K562 (cell line): ENCODE data around the gene ARHGAP22. TPM values are rescaled to one million over a fixed set of nuclear protein-coding genes. Genes with fewer than 3 reads are reported as not detected.

Source experiments
- BDP1 ChIP-seq: IDR thresholded peaks from 3 replicates; pipeline ENCODE4 v1.6.1; 2011; ENCODE audit not compliant: insufficient read length, insufficient read depth
- CHAMP1 ChIP-seq: fragments of 450-650 bp; IDR thresholded peaks from 2 replicates; pipeline ENCODE4 v1.6.1; 2016; ENCODE audit warnings: mild to moderate bottlenecking
- CREM ChIP-seq: IDR thresholded peaks from 2 replicates; pipeline ENCODE4 v1.6.1; 2014; ENCODE audit warnings: antibody characterized with exemption, low read depth
- CTCFL ChIP-seq: IDR thresholded peaks from 2 replicates; pipeline ENCODE4 v1.6.1; 2011; ENCODE audit warnings: borderline replicate concordance, low read depth, mild to moderate bottlenecking, moderate library complexity, low read length; ENCODE audit not compliant: insufficient read depth, poor library complexity, severe bottlenecking
- GABPA ChIP-seq: fragments of 200-800 bp; sonication (Bioruptor generic); conservative IDR thresholded peaks from 2 replicates; pipeline ENCODE4 v1.6.1; 2016; ENCODE audit warnings: low read depth, missing genetic modification characterization, missing compliant biosample characterization
- GATA2 ChIP-seq: sonication (generic); formaldehyde crosslinking; IDR thresholded peaks from 2 replicates; pipeline ENCODE4 v1.4.0; 2020; ENCODE audit warnings: mild to moderate bottlenecking, missing genetic modification reagents
- KDM1A ChIP-seq, 2 experiments: fragments of 450-650 bp; IDR thresholded peaks; 2 replicates each; pipeline ENCODE4 v1.6.1; 2016; ENCODE audit warnings: mild to moderate bottlenecking in 2 of 2
- MNT ChIP-seq, 2 experiments: fragments of 450-650 bp; conservative IDR thresholded peaks; 2 replicates each; pipeline ENCODE4 v1.6.1; 2017; ENCODE audit warnings: mild to moderate bottlenecking in 2 of 2, moderate library complexity in 2 of 2
- NR2C1 ChIP-seq, 2 experiments: fragments of 450-650 bp; IDR thresholded peaks; 2 replicates each; pipeline ENCODE4 v1.6.1; 2017; ENCODE audit warnings: mild to moderate bottlenecking in 2 of 2, antibody characterized with exemption in 1 of 2, inconsistent platforms in 1 of 2, missing compliant biosample characterization in 1 of 2, missing genetic modification characterization in 1 of 2
- NR4A1 ChIP-seq, 2 experiments: fragments of 250-450 bp in 1 of 2; fragments of 450-650 bp in 1 of 2; sonication (Bioruptor Pico) in 1 of 2; IDR thresholded peaks; 2 replicates each; pipeline versions ENCODE4 v1.4.0 to v1.6.1; 2016 to 2020; ENCODE audit warnings: mild to moderate bottlenecking in 2 of 2, missing compliant biosample characterization in 1 of 2, missing genetic modification characterization in 1 of 2, moderate library complexity in 1 of 2
- PTRF ChIP-seq: fragments of 450-650 bp; IDR thresholded peaks from 2 replicates; pipeline ENCODE4 v1.6.1; 2016; ENCODE audit warnings: mild to moderate bottlenecking, missing genetic modification characterization, missing compliant biosample characterization
- ZBTB9 ChIP-seq: fragments of 450-650 bp; formaldehyde crosslinking; IDR thresholded peaks from 2 replicates; pipeline ENCODE4 v1.4.0; 2020; ENCODE audit warnings: mild to moderate bottlenecking, moderate library complexity
- ZFP36 ChIP-seq: fragments of 150-350 bp; IDR thresholded peaks from 2 replicates; pipeline ENCODE4 v1.6.1; 2018; ENCODE audit warnings: low read length, low read depth; ENCODE audit not compliant: partially characterized antibody
- ZNF175 ChIP-seq: fragments of 200-800 bp; sonication (Bioruptor generic); IDR thresholded peaks from 2 replicates; pipeline ENCODE4 v1.6.1; 2016; ENCODE audit warnings: low read depth, mild to moderate bottlenecking, missing genetic modification characterization, missing compliant biosample characterization
- ZNF592 ChIP-seq: fragments of 450-650 bp; IDR thresholded peaks from 2 replicates; pipeline ENCODE4 v1.6.1; 2017; ENCODE audit warnings: antibody characterized with exemption, mild to moderate bottlenecking
- polyA plus RNA-seq, 8 experiments: library from polyadenylated mRNA; depleted of rRNA in 4 of 8; stranded (reverse) in 5 of 8; unstranded in 3 of 8; fragments of >200 nt; fragmentation: Nextera tagmentation in 2 of 8; fragmentation: Illumina TruSeq in 1 of 8; extraction: Ambion mirVana in 2 of 8; extraction: Trizol in 1 of 8; gene quantifications; 2 replicates each; pipeline versions ENCODE4 v1.2.1 to v1.2.3, GENCODE V29; 2011 to 2014; ENCODE audit warnings: inconsistent platforms in 1 of 8, missing spikeins in 1 of 8
- total RNA-seq, 7 experiments: library from RNA; depleted of rRNA in 6 of 7; stranded (reverse); fragments of >200 nt in 6 of 7; fragmentation: Illumina TruSeq in 2 of 7; extraction: Trizol in 2 of 7; gene quantifications; 2 replicates each; pipeline versions ENCODE4 v1.2.1 to v1.2.3, GENCODE V29; 2011 to 2021; ENCODE audit warnings: low replicate concordance in 1 of 7

The ARHGAP22 gene
- total and polyA plus RNA-seq, 9 of the 15 experiments (the other 6 are each of a cell fraction or from before 2014, with no cell fraction given): 1.3 to 28.1 (median 12.7) TPM

- TF ChIP-seq CHAMP1 (peak; percentile 67; the same call in 1 of the 2 replicates), CTCFL (no peak), ZNF175 (peak; percentile 92), GATA2 (CRISPR knock-in tag) (0 out of 2 replicates have a peak, but pooled peaks have one; percentile 9), ZBTB9 (CRISPR knock-in tag) (peak; percentile 31; the same call in 1 of the 2 replicates), NR2C1 (IDR thresholded peaks at IDR 0.05) (no peak), NR2C1 (tag; IDR thresholded peaks at IDR 0.05) (peak; percentile 42; the same call in 1 of the 2 replicates), NR4A1 (CRISPR knock-in tag; IDR thresholded peaks at IDR 0.05) (no peak), NR4A1 (tag; IDR thresholded peaks at IDR 0.05) (peak; percentile 48; the same call in 1 of the 2 replicates), CREM (peak; percentile 48), GABPA (tag) (peak; percentile 53), ZNF592 (peak; percentile 98), MNT (conservative IDR thresholded peaks at IDR 0.05) (peak in 1 of 2 experiments; percentile 38; a peak in 1 of 4 replicates), BDP1 (no peak), ZFP36 (no peak), PTRF (tag) (no peak), KDM1A (IDR thresholded peaks at IDR 0.05) (peak; percentile 23 to 57)
These were observed 198.7 kb downstream of the ARHGAP22 start (continued) for GRCh38 chr10:48406204-48406603.
